H9 (cell line): ENCODE data around the gene CERS6. TPM values are rescaled to one million over a fixed set of nuclear protein-coding genes. Genes with fewer than 3 reads are reported as not detected.

ENCODE experiments used
- DNase-seq: peaks from one replicate; pipeline ENCODE4 v3.0.0-alpha.2; 2017
- H2AFZ ChIP-seq: one replicate; pipeline ENCODE4 v1.6.1; 2013; ENCODE audit warnings: mild to moderate bottlenecking, low read length, control low read depth, moderate library complexity
- H2AK5ac ChIP-seq: 2 replicates; pipeline ENCODE4 v1.6.1; 2013; ENCODE audit warnings: low read length, control low read depth, mixed read lengths; ENCODE audit not compliant: insufficient read length
- H2BK120ac ChIP-seq: one replicate; pipeline ENCODE4 v1.6.1; 2013; ENCODE audit warnings: low read depth, mild to moderate bottlenecking, low read length, control low read depth, inconsistent platforms; ENCODE audit not compliant: poor library complexity, severe bottlenecking
- H2BK12ac ChIP-seq: 2 replicates; pipeline ENCODE4 v1.6.1; 2013; ENCODE audit warnings: low read length, control low read depth, mixed read lengths, low read depth; ENCODE audit not compliant: insufficient read length
- H2BK15ac ChIP-seq: 2 replicates; pipeline ENCODE4 v1.6.1; 2013; ENCODE audit warnings: low read depth, low read length, control low read depth
- H2BK20ac ChIP-seq: one replicate; pipeline ENCODE4 v1.6.1; 2013; ENCODE audit warnings: low read depth, mild to moderate bottlenecking, low read length, control low read depth, inconsistent platforms; ENCODE audit not compliant: poor library complexity, severe bottlenecking
- H2BK5ac ChIP-seq: 2 replicates; pipeline ENCODE4 v1.6.1; 2013; ENCODE audit warnings: low read length, control low read depth, mixed read lengths; ENCODE audit not compliant: insufficient read length
- H3K14ac ChIP-seq: 2 replicates; pipeline ENCODE4 v1.6.1; 2013; ENCODE audit warnings: low read length, control low read depth; ENCODE audit not compliant: insufficient read depth
- H3K18ac ChIP-seq: 2 replicates; pipeline ENCODE4 v1.6.1; 2013; ENCODE audit warnings: low read depth, mild to moderate bottlenecking, mixed read lengths, low read length, control low read depth; ENCODE audit not compliant: insufficient read length
- H3K23ac ChIP-seq: 2 replicates; pipeline ENCODE4 v1.6.1; 2013; ENCODE audit warnings: low read length, control low read depth, mixed read lengths, low read depth; ENCODE audit not compliant: insufficient read length
- H3K23me2 ChIP-seq: 2 replicates; pipeline ENCODE4 v1.6.1; 2013; ENCODE audit warnings: low read depth, mild to moderate bottlenecking, mixed read lengths, low read length, control low read depth; ENCODE audit not compliant: insufficient read length, poor library complexity, severe bottlenecking
- H3K27ac ChIP-seq: 2 replicates; pipeline ENCODE4 v1.5.1; 2013; ENCODE audit warnings: low read length, control low read depth, mixed read lengths, low read depth; ENCODE audit not compliant: insufficient read length
- H3K27me3 ChIP-seq: 2 replicates; pipeline ENCODE4 v1.6.1; 2013; ENCODE audit warnings: low read length, control low read depth, inconsistent platforms; ENCODE audit not compliant: insufficient read depth
- H3K4ac ChIP-seq: 2 replicates; pipeline ENCODE4 v1.6.1; 2013; ENCODE audit warnings: low read depth, mild to moderate bottlenecking, control low read depth, inconsistent platforms, low read length, moderate library complexity
- H3K4me1 ChIP-seq: 2 replicates; pipeline ENCODE4 v1.6.1; 2013; ENCODE audit warnings: low read length, control low read depth, inconsistent platforms; ENCODE audit not compliant: insufficient read depth
- H3K4me2 ChIP-seq: 2 replicates; pipeline ENCODE4 v1.6.1; 2013; ENCODE audit warnings: low read length, control low read depth, mixed read lengths; ENCODE audit not compliant: insufficient read length, insufficient read depth
- H3K56ac ChIP-seq: 2 replicates; pipeline ENCODE4 v1.6.1; 2013; ENCODE audit warnings: low read depth, mild to moderate bottlenecking, mixed read lengths, low read length, control low read depth; ENCODE audit not compliant: insufficient read length
- H3K79me1 ChIP-seq: 2 replicates; pipeline ENCODE4 v1.6.1; 2013; ENCODE audit warnings: low read depth, mild to moderate bottlenecking, moderate library complexity, low read length, control low read depth, inconsistent platforms; ENCODE audit not compliant: insufficient read depth, poor library complexity, severe bottlenecking
- H3K79me2 ChIP-seq: 2 replicates; pipeline ENCODE4 v1.6.1; 2013; ENCODE audit warnings: low read length, control low read depth, inconsistent platforms; ENCODE audit not compliant: insufficient read depth
- H3K9ac ChIP-seq: 2 replicates; pipeline ENCODE4 v1.6.1; 2013; ENCODE audit warnings: low read length, control low read depth, mixed read lengths; ENCODE audit not compliant: insufficient read length; ENCODE audit errors: extremely low read depth
- H3K9me3 ChIP-seq: one replicate; pipeline ENCODE4 v1.6.1; 2013; ENCODE audit warnings: low read depth, low read length, inconsistent platforms; ENCODE audit not compliant: control insufficient read depth
- H3T11ph ChIP-seq: one replicate; pipeline ENCODE4 v1.6.1; 2013; ENCODE audit warnings: mild to moderate bottlenecking, low read length, control low read depth, inconsistent platforms
- H4K20me1 ChIP-seq: one replicate; pipeline ENCODE4 v1.6.1; 2013; ENCODE audit not compliant: control insufficient read depth, insufficient read length, insufficient read depth
- H4K5ac ChIP-seq: 2 replicates; pipeline ENCODE4 v1.6.1; 2013; ENCODE audit warnings: low read depth, mild to moderate bottlenecking, mixed read lengths, low read length, control low read depth; ENCODE audit not compliant: insufficient read length
- H4K8ac ChIP-seq: replicated peaks from 2 replicates; pipeline ENCODE4 v1.6.1; 2013; ENCODE audit warnings: low read length, control low read depth, mixed read lengths, low read depth; ENCODE audit not compliant: insufficient read length
- H4K91ac ChIP-seq: 2 replicates; pipeline ENCODE4 v1.6.1; 2013; ENCODE audit warnings: low read depth, mild to moderate bottlenecking, moderate library complexity, mixed read lengths, low read length, control low read depth; ENCODE audit not compliant: insufficient read length
- H3K27ac Mint-ChIP-seq, 3 experiments: 2 replicates in 2 of 3; 3 replicates in 1 of 3; pipeline ENCODE4 v1.8.0; 2020 to 2021; ENCODE audit warnings: mixed read lengths in 3 of 3, mild to moderate bottlenecking in 1 of 3, moderate library complexity in 1 of 3
- H3K27me3 Mint-ChIP-seq: 2 replicates; pipeline ENCODE4 v1.8.0; 2021; ENCODE audit warnings: low read depth, mild to moderate bottlenecking, moderate library complexity, mixed read lengths
- H3K36me3 Mint-ChIP-seq, 3 experiments: 2 replicates in 2 of 3; 3 replicates in 1 of 3; pipeline ENCODE4 v1.8.0; 2020 to 2021; ENCODE audit warnings: low read depth in 3 of 3, mixed read lengths in 3 of 3; ENCODE audit not compliant: insufficient read depth in 1 of 3
- H3K4me1 Mint-ChIP-seq, 2 experiments: 2 replicates each; pipeline ENCODE4 v1.8.0; 2020; ENCODE audit warnings: mixed read lengths in 2 of 2
- H3K4me3 Mint-ChIP-seq, 2 experiments: 2 replicates in 1 of 2; 3 replicates in 1 of 2; pipeline ENCODE4 v1.8.0; 2020 to 2021; ENCODE audit warnings: mild to moderate bottlenecking in 2 of 2, mixed read lengths in 2 of 2, moderate library complexity in 1 of 2
- H3K9me3 Mint-ChIP-seq, 2 experiments: 2 replicates in 1 of 2; 3 replicates in 1 of 2; pipeline ENCODE4 v1.8.0; 2020; ENCODE audit warnings: mild to moderate bottlenecking in 2 of 2, mixed read lengths in 2 of 2, moderate library complexity in 1 of 2
- CTCF ChIP-seq: fragments of 200-600 bp; sonication (generic); conservative IDR thresholded peaks from 3 replicates; pipeline ENCODE4 v1.8.0; 2021; ENCODE audit warnings: antibody characterized with exemption, mild to moderate bottlenecking
- whole genome bisulfite sequencing: extraction: QIAGEN DNeasy Blood & Tissue Kit; methylation state at CpG from one replicate; pipeline ENCODE4 v1.1.7; 2013; ENCODE audit warnings: missing lambda C conversion rate, low lambda C conversion rate, mixed read lengths; ENCODE audit not compliant: insufficient read length; ENCODE audit errors: extremely low coverage; 5-methylcytosine and 5-hydroxymethylcytosine counted together
- total RNA-seq: library from RNA; stranded (reverse); gene quantifications from 2 replicates; pipeline ENCODE4 v1.2.1, GENCODE V29; 2021

Gene CERS6
- total RNA-seq, 1 experiment from 2014 or later, result 17.7 TPM

- no peaks in the 10 kb centered on the region for H4K20me1 ChIP-seq
- no peaks in the 10 kb centered on the region; a peak in 1 of 5 replicates for H3K9me3 Mint-ChIP-seq
- H4K5ac ChIP-seq, result no peak overlapping the region
- H2BK20ac ChIP-seq, result no peak overlapping the region
- H3K9me3 ChIP-seq, result no peaks in the 10 kb centered on the region
- DNase-seq, result no peak
- H3K56ac ChIP-seq, result no peak overlapping the region
- no peak overlapping the region for H2AFZ ChIP-seq
- H3K9ac ChIP-seq, result no peak overlapping the region
- H3K79me1 ChIP-seq, result no peaks in the 10 kb centered on the region
- H3K27me3 ChIP-seq, result no peaks in the 10 kb centered on the region
- no peak overlapping the region for H2BK15ac ChIP-seq
- H3K18ac ChIP-seq, result no peak overlapping the region
- H3K4me3 Mint-ChIP-seq, result no peak overlapping the region
- no peak overlapping the region for H4K91ac ChIP-seq
- no peak overlapping the region for H4K8ac ChIP-seq
- no peaks in the 10 kb centered on the region for H3K23me2 ChIP-seq
- no peak overlapping the region for H2AK5ac ChIP-seq
- H3K14ac ChIP-seq, result no peak overlapping the region
- WGBS, result no CpG with 5 or more reads among the region's 5 CpGs
- no peak overlapping the region for H2BK12ac ChIP-seq
- H3K36me3 Mint-ChIP-seq, result peaks cover 2 to 5% (median 2%) of the 10 kb centered on the region in 3 experiments; a peak in 4 of 7 replicates
- H2BK5ac ChIP-seq, result no peak overlapping the region
- H3K4me1 Mint-ChIP-seq, result peaks cover 5 to 6% of the 10 kb centered on the region in 2 experiments
- no peak overlapping the region for H2BK120ac ChIP-seq
- H3K79me2 ChIP-seq, result no peaks in the 10 kb centered on the region
- H3K27ac ChIP-seq, result no peak overlapping the region
- H3K4me2 ChIP-seq, result no peak overlapping the region
- TF ChIP-seq CTCF, result no peak
- H3K23ac ChIP-seq, result no peak overlapping the region
- H3K27ac Mint-ChIP-seq, result no peak overlapping the region; a peak in 1 of 7 replicates
- no peaks in the 10 kb centered on the region for H3K27me3 Mint-ChIP-seq
- H3T11ph ChIP-seq, result no peak overlapping the region
- no peak overlapping the region for H3K4ac ChIP-seq
- H3K4me1 ChIP-seq, result no peaks in the 10 kb centered on the region
Observed at GRCh38 chr2:168700615-168701245, 244.7 kb downstream of the CERS6 start.
